Stimulated activated CD8-positive, alpha-beta memory T cell treated with anti-CD3 and anti-CD28 coated beads, Interleukin-2, amount 100 ng/mL, for 1 hour (primary cell): ENCODE results near the gene CHST1.

Source experiments
- DNase-seq, 2 donors: peaks; one replicate each; pipeline ENCODE4 v3.0.0-alpha.2; 2020; ENCODE audit warnings: low read depth in 2 of 2

The CHST1 gene

GRCh38 chr11:45665206-45665932 is at the start of gene CHST1:
Gene CHST1, minus strand, starts transcription at chr11:45665622. Its CDS starts 14,699 bp downstream, at chr11:45650923.
- DNase-seq = peak in 1 of 2 donors; percentile 4

- DNase-seq = no peak
Observed at GRCh38 chr11:45713573-45713972, 48.2 kb upstream of the CHST1 start.

DNA sequence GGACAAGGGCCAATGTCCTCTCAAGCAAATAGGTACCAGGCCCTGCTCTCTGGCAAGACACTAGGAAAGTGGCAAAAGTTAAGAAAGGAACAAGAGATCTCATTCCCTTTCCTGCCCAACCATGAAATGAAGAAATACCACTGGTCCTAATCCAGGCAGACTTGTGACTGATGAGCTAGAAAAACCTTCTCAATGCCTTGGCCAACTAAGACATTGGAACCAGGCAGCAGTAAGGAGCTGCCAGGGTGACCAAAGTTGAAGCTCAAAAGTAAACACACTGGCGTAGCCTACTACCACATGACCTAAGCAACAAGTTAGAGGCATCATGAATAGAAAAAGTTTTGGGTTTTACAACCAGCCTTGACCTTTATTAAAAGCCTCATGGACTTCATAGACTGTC is 45.1 kb upstream of the CHST1 start:
- DNase-seq = no peak

DNA sequence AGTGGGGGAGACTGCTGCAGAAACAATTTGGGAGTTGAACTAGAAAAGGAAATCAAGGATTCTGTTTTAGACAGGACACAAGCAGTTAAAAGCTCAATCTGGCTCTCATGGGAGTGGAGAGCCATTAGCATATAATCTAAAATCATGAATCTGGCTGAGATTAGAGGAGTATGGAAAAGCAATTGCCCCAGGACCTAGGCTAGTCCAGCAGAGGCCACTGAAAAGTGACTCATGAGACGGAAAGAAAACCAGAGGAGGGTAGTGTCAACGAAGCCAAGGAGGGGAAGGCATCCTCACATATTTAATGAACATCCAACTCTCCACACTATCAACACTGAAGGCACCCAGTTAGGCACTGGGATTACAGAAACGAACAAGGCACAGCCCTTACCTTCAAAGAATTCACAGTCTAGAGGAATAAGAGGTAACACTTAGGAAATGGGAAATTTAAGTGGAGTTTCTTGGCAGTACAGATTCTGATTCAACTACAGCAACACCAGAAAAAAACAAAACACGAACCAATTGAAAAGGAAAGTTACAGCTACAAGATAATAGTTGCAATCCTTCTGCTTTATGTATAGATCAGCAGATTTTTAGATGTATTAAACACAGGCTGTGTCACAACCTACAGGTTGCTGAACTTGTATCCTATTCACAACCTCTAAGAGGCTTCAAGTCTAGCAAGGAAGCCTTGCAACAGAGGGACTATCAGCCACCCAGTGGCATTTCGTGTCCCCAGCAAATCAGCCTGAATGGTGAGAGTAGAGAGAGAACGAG is 43.7 kb upstream of the CHST1 start:
- DNase-seq = no peak

GRCh38 chr11:45704635-45705034 is 39.2 kb upstream of the CHST1 start:
- DNase-seq = no peak

DNA sequence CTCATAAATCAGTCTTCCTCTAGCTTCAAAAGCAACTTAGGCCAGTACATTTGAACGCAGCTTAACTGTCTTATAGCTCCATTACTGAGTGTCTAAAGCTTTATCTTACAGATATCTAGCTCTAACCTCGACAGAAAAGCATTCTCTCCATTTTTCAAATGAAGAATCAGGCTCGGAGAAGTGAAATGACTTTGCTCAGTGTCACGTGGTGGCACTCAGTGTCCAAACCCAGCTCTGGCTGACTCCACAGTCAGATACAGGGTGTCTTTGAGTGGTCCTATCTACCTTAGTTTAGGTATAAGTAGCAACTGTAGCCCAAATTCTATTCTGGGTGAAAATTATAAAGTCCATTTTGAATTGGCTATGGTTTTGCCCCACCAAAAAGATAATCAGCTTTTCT is 38.7 kb upstream of the CHST1 start:
- DNase-seq = no peak

DNA sequence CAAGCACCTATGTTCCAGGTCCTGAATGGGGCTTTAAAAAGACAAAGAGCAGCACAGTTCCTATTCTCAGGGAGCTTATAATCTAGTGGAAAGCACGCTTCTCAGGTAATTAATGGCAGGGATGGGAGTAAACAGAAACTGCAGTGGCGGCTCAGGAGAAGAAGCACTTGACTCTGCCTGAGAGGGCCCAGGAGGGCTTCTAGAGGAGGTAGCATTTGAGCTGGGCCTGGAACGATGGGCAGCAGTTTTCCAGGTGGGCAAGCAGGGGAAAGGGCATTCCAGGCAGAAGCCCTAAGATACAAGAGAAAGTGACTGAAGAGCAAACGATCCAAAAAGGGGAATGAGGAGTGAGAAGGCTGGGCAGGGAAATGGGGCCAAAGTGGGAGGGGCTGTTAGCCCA is 37.1 kb upstream of the CHST1 start:
- DNase-seq = no peak

DNA sequence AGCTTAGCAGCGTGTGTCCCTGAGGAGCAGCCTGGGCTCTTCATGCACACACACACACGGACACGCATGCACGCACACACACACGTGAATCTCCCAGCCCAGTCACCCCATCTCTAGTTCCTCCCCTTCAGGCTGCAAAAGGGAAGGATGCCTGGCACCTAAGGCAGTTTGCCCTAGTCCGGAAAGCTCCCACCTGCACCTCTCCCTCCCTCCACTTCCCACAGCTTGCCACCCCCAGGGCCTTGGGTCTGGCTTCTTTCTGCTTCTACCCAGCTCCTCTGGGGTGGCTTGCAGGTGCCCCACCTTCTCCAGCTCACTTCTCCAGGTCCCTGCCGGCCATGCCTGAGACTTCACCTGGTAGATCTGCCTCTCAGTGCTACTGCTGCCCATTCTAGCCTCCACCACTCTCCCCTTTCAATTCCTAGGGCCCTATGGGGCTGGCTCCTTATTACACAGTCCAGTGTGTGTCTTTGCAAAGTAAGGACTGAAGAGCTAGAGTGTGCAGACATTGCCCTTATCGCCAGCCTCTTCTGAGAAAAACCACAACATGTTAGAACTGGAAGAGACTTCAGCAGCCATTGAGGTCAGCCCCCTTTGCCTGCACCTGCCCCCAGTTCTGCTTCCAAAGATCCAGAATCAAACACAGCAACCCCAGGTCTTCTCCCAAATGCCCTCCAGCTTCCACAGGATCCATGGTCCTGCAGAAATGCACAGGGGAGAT is 33.5 kb upstream of the CHST1 start:
- DNase-seq = no peak

- no peak for DNase-seq
Observed at GRCh38 chr11:45692808-45693453, 27.5 kb upstream of the CHST1 start.

GRCh38 chr11:45688472-45689033 is 23.1 kb upstream of the CHST1 start:
- no peak for DNase-seq

GRCh38 chr11:45687836-45688235 is 22.4 kb upstream of the CHST1 start:
- no peak for DNase-seq

- no peak for DNase-seq
Observed at GRCh38 chr11:45685964-45686537, 20.6 kb upstream of the CHST1 start.

- DNase-seq = no peak
Observed at GRCh38 chr11:45684440-45684839, 19.0 kb upstream of the CHST1 start.

- DNase-seq = no peak
Observed at GRCh38 chr11:45683271-45684058, 18.0 kb upstream of the CHST1 start.

- no peak for DNase-seq
Observed at GRCh38 chr11:45679806-45680205, 14.4 kb upstream of the CHST1 start.

DNA sequence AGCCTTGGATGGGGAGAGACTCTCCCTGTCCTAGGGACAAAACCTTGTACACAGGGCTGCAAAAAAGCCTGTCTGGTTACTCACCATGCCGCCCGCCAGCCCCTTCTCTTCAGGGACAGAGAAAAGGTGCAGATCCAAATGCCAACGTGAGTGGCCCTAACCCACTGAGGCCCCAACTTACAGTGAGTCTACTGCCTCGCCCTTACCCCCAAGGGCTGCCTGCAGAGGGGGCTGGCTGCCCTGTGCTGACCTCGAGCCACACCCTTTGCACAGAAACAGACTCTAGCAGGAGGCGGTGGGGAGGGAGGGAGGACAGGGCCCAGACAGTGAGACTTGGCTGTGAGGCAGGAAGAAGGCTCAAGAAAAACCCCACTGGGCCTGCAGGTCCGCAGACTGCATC is 13.6 kb upstream of the CHST1 start:
- no peak for DNase-seq

GRCh38 chr11:45677770-45678512 is 12.5 kb upstream of the CHST1 start:
- DNase-seq = no peak

GRCh38 chr11:45676522-45677095 is 11.2 kb upstream of the CHST1 start:
- DNase-seq = no peak

- no peak for DNase-seq
Observed at GRCh38 chr11:45675646-45676045, 10.2 kb upstream of the CHST1 start.
